H9 (cell line): ENCODE data around the gene INTS13. TPM values are rescaled to one million over a fixed set of nuclear protein-coding genes. Genes with fewer than 3 reads are reported as not detected.

Source experiments
- DNase-seq: peaks from one replicate; pipeline ENCODE4 v3.0.0-alpha.2; 2017
- H2AFZ ChIP-seq: one replicate; pipeline ENCODE4 v1.6.1; 2013; ENCODE audit warnings: mild to moderate bottlenecking, low read length, control low read depth, moderate library complexity
- H2AK5ac ChIP-seq: 2 replicates; pipeline ENCODE4 v1.6.1; 2013; ENCODE audit warnings: low read length, control low read depth, mixed read lengths; ENCODE audit not compliant: insufficient read length
- H2BK120ac ChIP-seq: one replicate; pipeline ENCODE4 v1.6.1; 2013; ENCODE audit warnings: low read depth, mild to moderate bottlenecking, low read length, control low read depth, inconsistent platforms; ENCODE audit not compliant: poor library complexity, severe bottlenecking
- H2BK12ac ChIP-seq: 2 replicates; pipeline ENCODE4 v1.6.1; 2013; ENCODE audit warnings: low read length, control low read depth, mixed read lengths, low read depth; ENCODE audit not compliant: insufficient read length
- H2BK15ac ChIP-seq: 2 replicates; pipeline ENCODE4 v1.6.1; 2013; ENCODE audit warnings: low read depth, low read length, control low read depth
- H2BK20ac ChIP-seq: one replicate; pipeline ENCODE4 v1.6.1; 2013; ENCODE audit warnings: low read depth, mild to moderate bottlenecking, low read length, control low read depth, inconsistent platforms; ENCODE audit not compliant: poor library complexity, severe bottlenecking
- H2BK5ac ChIP-seq: 2 replicates; pipeline ENCODE4 v1.6.1; 2013; ENCODE audit warnings: low read length, control low read depth, mixed read lengths; ENCODE audit not compliant: insufficient read length
- H3K14ac ChIP-seq: 2 replicates; pipeline ENCODE4 v1.6.1; 2013; ENCODE audit warnings: low read length, control low read depth; ENCODE audit not compliant: insufficient read depth
- H3K18ac ChIP-seq: 2 replicates; pipeline ENCODE4 v1.6.1; 2013; ENCODE audit warnings: low read depth, mild to moderate bottlenecking, mixed read lengths, low read length, control low read depth; ENCODE audit not compliant: insufficient read length
- H3K23ac ChIP-seq: 2 replicates; pipeline ENCODE4 v1.6.1; 2013; ENCODE audit warnings: low read length, control low read depth, mixed read lengths, low read depth; ENCODE audit not compliant: insufficient read length
- H3K23me2 ChIP-seq: 2 replicates; pipeline ENCODE4 v1.6.1; 2013; ENCODE audit warnings: low read depth, mild to moderate bottlenecking, mixed read lengths, low read length, control low read depth; ENCODE audit not compliant: insufficient read length, poor library complexity, severe bottlenecking
- H3K27ac ChIP-seq: 2 replicates; pipeline ENCODE4 v1.5.1; 2013; ENCODE audit warnings: low read length, control low read depth, mixed read lengths, low read depth; ENCODE audit not compliant: insufficient read length
- H3K27me3 ChIP-seq: 2 replicates; pipeline ENCODE4 v1.6.1; 2013; ENCODE audit warnings: low read length, control low read depth, inconsistent platforms; ENCODE audit not compliant: insufficient read depth
- H3K4ac ChIP-seq: 2 replicates; pipeline ENCODE4 v1.6.1; 2013; ENCODE audit warnings: low read depth, mild to moderate bottlenecking, control low read depth, inconsistent platforms, low read length, moderate library complexity
- H3K4me1 ChIP-seq: 2 replicates; pipeline ENCODE4 v1.6.1; 2013; ENCODE audit warnings: low read length, control low read depth, inconsistent platforms; ENCODE audit not compliant: insufficient read depth
- H3K4me2 ChIP-seq: 2 replicates; pipeline ENCODE4 v1.6.1; 2013; ENCODE audit warnings: low read length, control low read depth, mixed read lengths; ENCODE audit not compliant: insufficient read length, insufficient read depth
- H3K56ac ChIP-seq: 2 replicates; pipeline ENCODE4 v1.6.1; 2013; ENCODE audit warnings: low read depth, mild to moderate bottlenecking, mixed read lengths, low read length, control low read depth; ENCODE audit not compliant: insufficient read length
- H3K79me1 ChIP-seq: 2 replicates; pipeline ENCODE4 v1.6.1; 2013; ENCODE audit warnings: low read depth, mild to moderate bottlenecking, moderate library complexity, low read length, control low read depth, inconsistent platforms; ENCODE audit not compliant: insufficient read depth, poor library complexity, severe bottlenecking
- H3K79me2 ChIP-seq: 2 replicates; pipeline ENCODE4 v1.6.1; 2013; ENCODE audit warnings: low read length, control low read depth, inconsistent platforms; ENCODE audit not compliant: insufficient read depth
- H3K9ac ChIP-seq: 2 replicates; pipeline ENCODE4 v1.6.1; 2013; ENCODE audit warnings: low read length, control low read depth, mixed read lengths; ENCODE audit not compliant: insufficient read length; ENCODE audit errors: extremely low read depth
- H3K9me3 ChIP-seq: one replicate; pipeline ENCODE4 v1.6.1; 2013; ENCODE audit warnings: low read depth, low read length, inconsistent platforms; ENCODE audit not compliant: control insufficient read depth
- H3T11ph ChIP-seq: one replicate; pipeline ENCODE4 v1.6.1; 2013; ENCODE audit warnings: mild to moderate bottlenecking, low read length, control low read depth, inconsistent platforms
- H4K20me1 ChIP-seq: one replicate; pipeline ENCODE4 v1.6.1; 2013; ENCODE audit not compliant: control insufficient read depth, insufficient read length, insufficient read depth
- H4K5ac ChIP-seq: 2 replicates; pipeline ENCODE4 v1.6.1; 2013; ENCODE audit warnings: low read depth, mild to moderate bottlenecking, mixed read lengths, low read length, control low read depth; ENCODE audit not compliant: insufficient read length
- H4K8ac ChIP-seq: replicated peaks from 2 replicates; pipeline ENCODE4 v1.6.1; 2013; ENCODE audit warnings: low read length, control low read depth, mixed read lengths, low read depth; ENCODE audit not compliant: insufficient read length
- H4K91ac ChIP-seq: 2 replicates; pipeline ENCODE4 v1.6.1; 2013; ENCODE audit warnings: low read depth, mild to moderate bottlenecking, moderate library complexity, mixed read lengths, low read length, control low read depth; ENCODE audit not compliant: insufficient read length
- H3K27ac Mint-ChIP-seq, 3 experiments: 2 replicates in 2 of 3; 3 replicates in 1 of 3; pipeline ENCODE4 v1.8.0; 2020 to 2021; ENCODE audit warnings: mixed read lengths in 3 of 3, mild to moderate bottlenecking in 1 of 3, moderate library complexity in 1 of 3
- H3K27me3 Mint-ChIP-seq: 2 replicates; pipeline ENCODE4 v1.8.0; 2021; ENCODE audit warnings: low read depth, mild to moderate bottlenecking, moderate library complexity, mixed read lengths
- H3K36me3 Mint-ChIP-seq, 3 experiments: 2 replicates in 2 of 3; 3 replicates in 1 of 3; pipeline ENCODE4 v1.8.0; 2020 to 2021; ENCODE audit warnings: low read depth in 3 of 3, mixed read lengths in 3 of 3; ENCODE audit not compliant: insufficient read depth in 1 of 3
- H3K4me1 Mint-ChIP-seq, 2 experiments: 2 replicates each; pipeline ENCODE4 v1.8.0; 2020; ENCODE audit warnings: mixed read lengths in 2 of 2
- H3K4me3 Mint-ChIP-seq, 2 experiments: 2 replicates in 1 of 2; 3 replicates in 1 of 2; pipeline ENCODE4 v1.8.0; 2020 to 2021; ENCODE audit warnings: mild to moderate bottlenecking in 2 of 2, mixed read lengths in 2 of 2, moderate library complexity in 1 of 2
- H3K9me3 Mint-ChIP-seq, 2 experiments: 2 replicates in 1 of 2; 3 replicates in 1 of 2; pipeline ENCODE4 v1.8.0; 2020; ENCODE audit warnings: mild to moderate bottlenecking in 2 of 2, mixed read lengths in 2 of 2, moderate library complexity in 1 of 2
- WGBS: extraction: QIAGEN DNeasy Blood & Tissue Kit; methylation state at CpG from one replicate; pipeline ENCODE4 v1.1.7; 2013; ENCODE audit warnings: missing lambda C conversion rate, low lambda C conversion rate, mixed read lengths; ENCODE audit not compliant: insufficient read length; ENCODE audit errors: extremely low coverage; 5-methylcytosine and 5-hydroxymethylcytosine counted together
- total RNA-seq: library from RNA; stranded (reverse); gene quantifications from 2 replicates; pipeline ENCODE4 v1.2.1, GENCODE V29; 2021
- TF ChIP-seq, protein P1 (sequence below): fragments of 200-600 bp; sonication (generic); conservative IDR thresholded peaks from 3 replicates; pipeline ENCODE4 v1.8.0; 2021; ENCODE audit warnings: antibody characterized with exemption, mild to moderate bottlenecking

INTS13 gene
- total RNA-seq, 1 experiment from 2014 or later, result 39.1 TPM

- Histone ChIP-seq H4K8ac (no peak overlapping the region), H4K91ac (no peak overlapping the region), H3K27me3 (no peaks in the 10 kb centered on the region), H2BK5ac (no peak overlapping the region), H3K56ac (no peak overlapping the region), H3K79me1 (no peaks in the 10 kb centered on the region), H3K4me2 (no peak overlapping the region), H2BK12ac (no peak overlapping the region), H2BK15ac (no peak overlapping the region), H3K14ac (no peak overlapping the region), H3K18ac (no peak overlapping the region), H2AFZ (no peak overlapping the region), H3K23ac (no peak overlapping the region), H2BK120ac (no peak overlapping the region), H3K27ac (no peak overlapping the region), H3K23me2 (no peaks in the 10 kb centered on the region), H3K4me1 (peaks cover 2% of the 10 kb centered on the region; the same call in 1 of the 2 replicates), H4K20me1 (no peaks in the 10 kb centered on the region), H4K5ac (no peak overlapping the region), H2BK20ac (no peak overlapping the region), H3K4ac (no peak overlapping the region), H2AK5ac (no peak overlapping the region), H3K9me3 (no peaks in the 10 kb centered on the region), H3K9ac (no peak overlapping the region), H3K79me2 (no peaks in the 10 kb centered on the region), H3T11ph (no peak overlapping the region)
- no peak for DNase-seq
- Mint-ChIP-seq H3K4me1 (peaks cover 0 to 7% of the 10 kb centered on the region in 2 experiments; a peak in 2 of 4 replicates), H3K36me3 (no peaks in the 10 kb centered on the region), H3K4me3 (no peak overlapping the region), H3K27me3 (no peaks in the 10 kb centered on the region), H3K27ac (no peak overlapping the region), H3K9me3 (no peaks in the 10 kb centered on the region)
- TF ChIP-seq, protein P1, sequence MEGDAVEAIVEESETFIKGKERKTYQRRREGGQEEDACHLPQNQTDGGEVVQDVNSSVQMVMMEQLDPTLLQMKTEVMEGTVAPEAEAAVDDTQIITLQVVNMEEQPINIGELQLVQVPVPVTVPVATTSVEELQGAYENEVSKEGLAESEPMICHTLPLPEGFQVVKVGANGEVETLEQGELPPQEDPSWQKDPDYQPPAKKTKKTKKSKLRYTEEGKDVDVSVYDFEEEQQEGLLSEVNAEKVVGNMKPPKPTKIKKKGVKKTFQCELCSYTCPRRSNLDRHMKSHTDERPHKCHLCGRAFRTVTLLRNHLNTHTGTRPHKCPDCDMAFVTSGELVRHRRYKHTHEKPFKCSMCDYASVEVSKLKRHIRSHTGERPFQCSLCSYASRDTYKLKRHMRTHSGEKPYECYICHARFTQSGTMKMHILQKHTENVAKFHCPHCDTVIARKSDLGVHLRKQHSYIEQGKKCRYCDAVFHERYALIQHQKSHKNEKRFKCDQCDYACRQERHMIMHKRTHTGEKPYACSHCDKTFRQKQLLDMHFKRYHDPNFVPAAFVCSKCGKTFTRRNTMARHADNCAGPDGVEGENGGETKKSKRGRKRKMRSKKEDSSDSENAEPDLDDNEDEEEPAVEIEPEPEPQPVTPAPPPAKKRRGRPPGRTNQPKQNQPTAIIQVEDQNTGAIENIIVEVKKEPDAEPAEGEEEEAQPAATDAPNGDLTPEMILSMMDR, result no peak
- no CpG with 5 or more reads among the region's 1 CpG for WGBS
These were observed 82.4 kb downstream of the INTS13 start for GRCh38 chr12:26855337-26855736.

Other genes with a start within 250 kb of the INTS13 start
- 14.8 and 16.1 TPM in 2 replicates for gene ITPR2, start 104.8 kb downstream of the INTS13 start, total RNA-seq
- 30.0 and 34.2 TPM in 2 replicates for gene FGFR1OP2, start 489 bp upstream of the INTS13 start, total RNA-seq
- gene TM7SF3, start 76.4 kb upstream of the INTS13 start, total RNA-seq, result 68.7 and 74.9 TPM in 2 replicates
- 66.9 and 69.8 TPM in 2 replicates for gene MED21, start 84.6 kb upstream of the INTS13 start, total RNA-seq
- gene C12orf71, start 144.6 kb upstream of the INTS13 start, total RNA-seq, result not detected in 2 replicates